WTC11 (cell line): ENCODE data around the gene UGT1A5. TPM values are rescaled to one million over a fixed set of nuclear protein-coding genes. Genes with fewer than 3 reads are reported as not detected.

Experiments
- ATAC-seq: fragments of 200-7000 bp; cut with Tn5 transposase; 2 replicates; pipeline ENCODE4 v1.10.0; 2021; ENCODE audit warnings: mild to moderate bottlenecking, moderate library complexity
- CTCF ChIA-PET: fragments of 300-600 bp; sonication (Branson Sonifier 250); formaldehyde crosslinking; loops from one replicate; lab custom pipeline; 2021; ENCODE audit warnings: antibody characterized with exemption; lab: Charles Lee
- POLR2A ChIA-PET: fragments of 350-600 bp; sonication (Branson Sonifier 250); formaldehyde crosslinking; loops from one replicate; lab custom pipeline; 2021; ENCODE audit warnings: antibody characterized with exemption; lab: Charles Lee
- DNase-seq: peaks from one replicate; pipeline ENCODE4 v3.0.0; 2021; ENCODE audit warnings: low spot score
- H3K27ac Mint-ChIP-seq: 2 replicates; pipeline ENCODE4 v1.8.0; 2021; ENCODE audit warnings: mixed read lengths
- H3K27me3 Mint-ChIP-seq: 2 replicates; pipeline ENCODE4 v1.8.0; 2021; ENCODE audit warnings: low read depth, mild to moderate bottlenecking, moderate library complexity, mixed read lengths
- H3K36me3 Mint-ChIP-seq: 2 replicates; pipeline ENCODE4 v1.8.0; 2021; ENCODE audit warnings: mixed read lengths
- H3K4me1 Mint-ChIP-seq: 2 replicates; pipeline ENCODE4 v1.8.0; 2022; ENCODE audit warnings: mixed read lengths
- H3K4me3 Mint-ChIP-seq: 2 replicates; pipeline ENCODE4 v1.8.0; 2021; ENCODE audit warnings: mild to moderate bottlenecking, moderate library complexity, mixed read lengths
- H3K9me3 Mint-ChIP-seq: 2 replicates; pipeline ENCODE4 v1.8.0; 2021; ENCODE audit warnings: mixed read lengths
- ATF3 ChIP-seq: sonication (generic); formaldehyde crosslinking; conservative IDR thresholded peaks from 2 replicates; pipeline ENCODE4 v1.8.1; 2022; ENCODE audit warnings: mild to moderate bottlenecking, missing genetic modification reagents
- CDX4 ChIP-seq: fragments of 250-450 bp; sonication (Bioruptor Pico); IDR thresholded peaks from 2 replicates; pipeline ENCODE4 v1.9.0; 2021; ENCODE audit warnings: moderate library complexity, mild to moderate bottlenecking, inconsistent platforms, borderline replicate concordance
- CREM ChIP-seq: sonication (generic); formaldehyde crosslinking; IDR thresholded peaks from 2 replicates; pipeline ENCODE4 v1.8.1; 2022; ENCODE audit warnings: mild to moderate bottlenecking, missing genetic modification reagents, moderate library complexity
- CTCF ChIP-seq: fragments of 200-600 bp; IDR thresholded peaks from 2 replicates; pipeline ENCODE4 v1.8.0; 2022; ENCODE audit warnings: antibody characterized with exemption
- EMX1 ChIP-seq: fragments of 250-450 bp; sonication (Bioruptor Pico); IDR thresholded peaks from 2 replicates; pipeline ENCODE4 v1.8.0; 2021; ENCODE audit warnings: mild to moderate bottlenecking
- ESRRA ChIP-seq: sonication (generic); formaldehyde crosslinking; IDR thresholded peaks from 2 replicates; pipeline ENCODE4 v1.8.1; 2022; ENCODE audit warnings: mild to moderate bottlenecking, missing genetic modification reagents, borderline replicate concordance
- FOXJ3 ChIP-seq: sonication (generic); formaldehyde crosslinking; IDR thresholded peaks from 2 replicates; pipeline ENCODE4 v1.9.0; 2021; ENCODE audit warnings: missing genetic modification reagents, mild to moderate bottlenecking, borderline replicate concordance
- FOXP1 ChIP-seq: sonication (generic); formaldehyde crosslinking; IDR thresholded peaks from 2 replicates; pipeline ENCODE4 v1.8.0; 2022; ENCODE audit warnings: missing genetic modification reagents, mild to moderate bottlenecking, moderate library complexity, borderline replicate concordance
- GABPB1 ChIP-seq: sonication (generic); formaldehyde crosslinking; IDR thresholded peaks from 2 replicates; pipeline ENCODE4 v1.8.1; 2023; ENCODE audit warnings: mild to moderate bottlenecking, missing genetic modification reagents
- IRF2 ChIP-seq: sonication (generic); formaldehyde crosslinking; IDR thresholded peaks from 2 replicates; pipeline ENCODE4 v1.8.0; 2022; ENCODE audit warnings: low read depth, missing genetic modification reagents, borderline replicate concordance
- MXD4 ChIP-seq: fragments of 250-450 bp; sonication (Bioruptor Pico); IDR thresholded peaks from 2 replicates; pipeline ENCODE4 v1.8.0; 2021; ENCODE audit warnings: mild to moderate bottlenecking, moderate library complexity, borderline replicate concordance
- NFATC4 ChIP-seq: fragments of 250-450 bp; sonication (Bioruptor Pico); IDR thresholded peaks from 2 replicates; pipeline ENCODE4 v1.9.0; 2021; ENCODE audit warnings: mild to moderate bottlenecking
- NR3C1 ChIP-seq: sonication (generic); formaldehyde crosslinking; conservative IDR thresholded peaks from 2 replicates; pipeline ENCODE4 v1.8.1; 2023; ENCODE audit warnings: low read depth, mild to moderate bottlenecking, missing genetic modification reagents
- RELA ChIP-seq: sonication (generic); formaldehyde crosslinking; IDR thresholded peaks from 2 replicates; pipeline ENCODE4 v1.8.1; 2022; ENCODE audit warnings: missing genetic modification reagents, mild to moderate bottlenecking, borderline replicate concordance
- SMAD4 ChIP-seq: sonication (generic); formaldehyde crosslinking; IDR thresholded peaks from 2 replicates; pipeline ENCODE4 v1.8.0; 2022; ENCODE audit warnings: mild to moderate bottlenecking, missing genetic modification reagents
- STAT6 ChIP-seq: sonication (generic); formaldehyde crosslinking; conservative IDR thresholded peaks from 2 replicates; pipeline ENCODE4 v1.8.1; 2023; ENCODE audit warnings: mild to moderate bottlenecking, low read depth, missing genetic modification reagents, moderate library complexity
- TCF7 ChIP-seq: sonication (generic); formaldehyde crosslinking; IDR thresholded peaks from 2 replicates; pipeline ENCODE4 v1.8.0; 2022; ENCODE audit warnings: mild to moderate bottlenecking, low read depth, missing genetic modification reagents, moderate library complexity
- TP53 ChIP-seq: sonication (generic); formaldehyde crosslinking; IDR thresholded peaks from 2 replicates; pipeline ENCODE4 v1.8.1; 2023; ENCODE audit warnings: mild to moderate bottlenecking, missing genetic modification reagents
- ZNF317 ChIP-seq: sonication (generic); formaldehyde crosslinking; IDR thresholded peaks from 2 replicates; pipeline ENCODE4 v1.8.1; 2023; ENCODE audit warnings: low read depth, mild to moderate bottlenecking, moderate library complexity, missing genetic modification reagents, borderline replicate concordance
- ZNF423 ChIP-seq: fragments of 250-450 bp; sonication (Bioruptor Pico); IDR thresholded peaks from 2 replicates; pipeline ENCODE4 v2.1.2; 2022; ENCODE audit warnings: mild to moderate bottlenecking, moderate library complexity
- ZNF512 ChIP-seq: sonication (generic); formaldehyde crosslinking; IDR thresholded peaks from 2 replicates; pipeline ENCODE4 v1.8.1; 2022; ENCODE audit warnings: missing genetic modification reagents, borderline replicate concordance
- total RNA-seq: library from RNA; stranded (reverse); gene quantifications from 3 replicates; pipeline ENCODE4 v1.2.3, GENCODE V29; 2021

The UGT1A5 gene
- total RNA-seq, 1 experiment from 2014 or later = not detected

- no peaks in the 10 kb centered on the region for H3K36me3 Mint-ChIP-seq
- 0 out of 2 replicates have a peak, but pooled peaks cover 4% of the 10 kb centered on the region for H3K9me3 Mint-ChIP-seq
- no peak for ATAC-seq
- TF ChIP-seq CDX4 (CRISPR knock-in tag) (no peak), GABPB1 (no peak), NR3C1 (no peak), NFATC4 (no peak), EMX1 (CRISPR knock-in tag) (no peak), TCF7 (no peak)
- H3K27me3 Mint-ChIP-seq = peaks cover 4% of the 10 kb centered on the region; the same call in 1 of the 2 replicates
- peaks cover 10% of the 10 kb centered on the region; the same call in 1 of the 2 replicates for H3K4me1 Mint-ChIP-seq
- ChIA-PET CTCF (no interaction called here), POLR2A (no interaction called here)
- H3K4me3 Mint-ChIP-seq = no peak overlapping the region
- H3K27ac Mint-ChIP-seq = no peak overlapping the region
- no peak for DNase-seq
These were observed 28.1 kb upstream of the UGT1A5 start for GRCh38 chr2:233684640-233685039.

- ChIA-PET CTCF (no interaction called here), POLR2A (no interaction called here)
- no peak for TF ChIP-seq CREM (CRISPR knock-in tag)
- TF ChIP-seq NFATC4 = no peak
- no peak for TF ChIP-seq SMAD4 (CRISPR knock-in tag)
- no peak for TF ChIP-seq TP53
- TF ChIP-seq MXD4 (CRISPR knock-in tag) = no peak
- no peak for TF ChIP-seq TCF7
- no peak for TF ChIP-seq CDX4 (CRISPR knock-in tag)
- no peak for TF ChIP-seq ATF3 (CRISPR knock-in tag)
- no peak for TF ChIP-seq IRF2
- no peak for TF ChIP-seq STAT6 (CRISPR knock-in tag)
- no peak for TF ChIP-seq ZNF317 (CRISPR knock-in tag)
- TF ChIP-seq ZNF423 (CRISPR knock-in tag) = no peak
- TF ChIP-seq GABPB1 = no peak
- TF ChIP-seq FOXJ3 (CRISPR knock-in tag) = no peak
- no peak for TF ChIP-seq ZNF512 (CRISPR knock-in tag)
- TF ChIP-seq FOXP1 (CRISPR knock-in tag) = no peak
- no peak for TF ChIP-seq ESRRA (CRISPR knock-in tag)
- no peak for TF ChIP-seq CTCF
- no peak for TF ChIP-seq RELA
- H3K27ac Mint-ChIP-seq = no peak overlapping the region
- H3K27me3 Mint-ChIP-seq = no peaks in the 10 kb centered on the region
- no peak overlapping the region for H3K4me3 Mint-ChIP-seq
- H3K9me3 Mint-ChIP-seq = 0 out of 2 replicates have a peak, but pooled peaks cover 4% of the 10 kb centered on the region
- ATAC-seq = no peak
- H3K4me1 Mint-ChIP-seq = peaks cover 20% of the 10 kb centered on the region
- no peak for DNase-seq
- H3K36me3 Mint-ChIP-seq = no peaks in the 10 kb centered on the region
These were observed 25.8 kb upstream of the UGT1A5 start for GRCh38 chr2:233686928-233687327.
